GM13977 (cell line): ENCODE measurements around the gene KCNIP3.

Experiments
- DNase-seq: peaks from one replicate; pipeline ENCODE4 v3.0.0; 2012; ENCODE audit warnings: low spot score
- CTCF ChIP-seq: IDR thresholded peaks from 2 replicates; pipeline ENCODE4 v1.5.1; 2012; ENCODE audit warnings: mild to moderate bottlenecking, control low read depth; ENCODE audit not compliant: insufficient read depth; ENCODE audit errors: extremely low read depth, missing control alignments
- in situ Hi-C: fragments of 300-500 bp; cut with MboI; formaldehyde crosslinking; loops from one replicate; pipeline ENCODE4 v1.12.0; 2022; ENCODE audit warnings: low sequenced_read_pairs, low pct_unique_long_range_greater_than_20kb, mixed read lengths, inconsistent platforms; ENCODE audit not compliant: unreplicated experiment

KCNIP3 gene

GRCh38 chr2:95284886-95285541 lies 12.1 kb upstream of the KCNIP3 start:
- in situ Hi-C loops: no loop called here
- DNase-seq: no peak
- no peak for TF ChIP-seq CTCF

- DNase-seq: no peak
- no peak for TF ChIP-seq CTCF
- in situ Hi-C loops: no loop called here
These were observed 11.6 kb upstream of the KCNIP3 start for GRCh38 chr2:95285542-95285932.

- in situ Hi-C loops: no loop called here
- no peak for DNase-seq
- no peak for TF ChIP-seq CTCF
These were observed 9.8 kb upstream of the KCNIP3 start for GRCh38 chr2:95287336-95287735.

GRCh38 chr2:95287806-95288205 lies 9.3 kb upstream of the KCNIP3 start:
- no peak for TF ChIP-seq CTCF
- DNase-seq: no peak
- in situ Hi-C loops: no loop called here

- TF ChIP-seq CTCF: no peak
- DNase-seq: no peak
- in situ Hi-C loops: no loop called here
These were observed 7.9 kb upstream of the KCNIP3 start for GRCh38 chr2:95289253-95289652.

GRCh38 chr2:95291222-95291621 lies 5.9 kb upstream of the KCNIP3 start:
- in situ Hi-C loops: no loop called here
- no peak for DNase-seq
- no peak for TF ChIP-seq CTCF
